Activated CD4-positive, alpha-beta memory T cell treated with anti-CD3 and anti-CD28 coated beads for 36 hours (primary cell): ENCODE measurements around the gene NHLRC2. TPM values are rescaled to one million over a fixed set of nuclear protein-coding genes. Genes with fewer than 3 reads are reported as not detected.

Source experiments
- CTCF ChIA-PET: fragments of 350-600 bp; sonication (Branson Sonifier 250); formaldehyde crosslinking; loops from one replicate; lab custom pipeline; 2021; ENCODE audit warnings: antibody characterized with exemption, inconsistent platforms; lab: Charles Lee
- POLR2A ChIA-PET: fragments of 350-600 bp; sonication (Branson Sonifier 250); formaldehyde crosslinking; loops from one replicate; lab custom pipeline; 2021; ENCODE audit warnings: antibody characterized with exemption; lab: Charles Lee
- DNase-seq: peaks from one replicate; pipeline ENCODE4 v3.0.0-alpha.2; 2020
- H3K27ac Mint-ChIP-seq: one replicate; pipeline ENCODE4 v1.8.0; 2021; ENCODE audit warnings: mixed read lengths
- H3K27me3 Mint-ChIP-seq: one replicate; pipeline ENCODE4 v1.8.0; 2021; ENCODE audit warnings: mixed read lengths
- H3K36me3 Mint-ChIP-seq: one replicate; pipeline ENCODE4 v1.8.0; 2021; ENCODE audit warnings: mixed read lengths
- H3K4me1 Mint-ChIP-seq: one replicate; pipeline ENCODE4 v1.8.0; 2021; ENCODE audit warnings: low read depth, mixed read lengths
- H3K4me3 Mint-ChIP-seq: one replicate; pipeline ENCODE4 v1.8.0; 2021; ENCODE audit warnings: mild to moderate bottlenecking, mixed read lengths
- H3K9me3 Mint-ChIP-seq: one replicate; pipeline ENCODE4 v1.8.0; 2021; ENCODE audit warnings: mixed read lengths
- intact Hi-C: fragments of 100-400 bp; cut with micrococcal nuclease; formaldehyde crosslinking; loops from one replicate; pipeline ENCODE4 v1.15.1; 2023
- total RNA-seq, 2 experiments: library from RNA; stranded (reverse); gene quantifications; one replicate each; pipeline ENCODE4 v1.2.3, GENCODE V29; 2021

The NHLRC2 gene
- total RNA-seq, 2 experiments from 2014 or later: 21.8 to 23.7 TPM

GRCh38 chr10:113891476-113891875, 37.0 kb downstream of the NHLRC2 start:
- H3K27me3 Mint-ChIP-seq: no peaks in the 10 kb centered on the region
- H3K4me3 Mint-ChIP-seq: no peak overlapping the region
- ChIA-PET POLR2A (no interaction called here), CTCF (no interaction called here)
- no peaks in the 10 kb centered on the region for H3K9me3 Mint-ChIP-seq
- peaks cover 2% of the 10 kb centered on the region for H3K4me1 Mint-ChIP-seq
- intact Hi-C loops: no loop called here
- H3K36me3 Mint-ChIP-seq: peaks cover 32% of the 10 kb centered on the region
- H3K27ac Mint-ChIP-seq: no peak overlapping the region
- DNase-seq: no peak

DNA sequence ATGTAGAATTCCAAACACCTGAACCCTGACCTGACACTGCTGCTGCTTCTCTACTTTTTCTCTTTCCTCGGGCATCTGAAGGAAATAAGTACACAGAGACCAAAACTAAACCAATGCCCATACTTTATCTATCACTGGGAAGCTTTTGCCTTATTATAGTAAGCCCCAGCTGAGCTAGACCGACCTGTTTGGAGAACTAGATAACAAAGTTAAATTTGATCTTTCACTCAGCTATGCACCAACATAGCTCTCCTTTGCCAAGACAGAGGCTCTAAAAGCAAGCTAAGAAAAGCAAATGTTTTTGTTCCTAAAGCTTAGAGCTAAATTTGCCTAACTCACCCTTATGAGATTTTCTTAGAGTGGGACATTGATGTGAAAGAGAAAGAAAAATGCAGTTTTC, 39.1 kb downstream of the NHLRC2 start:
- POLR2A ChIA-PET: no interaction called here
- Mint-ChIP-seq H3K27me3 (no peaks in the 10 kb centered on the region), H3K4me1 (peaks cover 2% of the 10 kb centered on the region), H3K36me3 (peaks cover 28% of the 10 kb centered on the region), H3K27ac (no peak overlapping the region), H3K9me3 (no peaks in the 10 kb centered on the region), H3K4me3 (no peak overlapping the region)
- intact Hi-C loops: no loop called here
- no peak for DNase-seq
- CTCF ChIA-PET: no interaction called here

GRCh38 chr10:113894581-113894980, 40.1 kb downstream of the NHLRC2 start:
- H3K9me3 Mint-ChIP-seq: no peaks in the 10 kb centered on the region
- H3K4me3 Mint-ChIP-seq: no peak overlapping the region
- intact Hi-C loops: no loop called here
- peaks cover 30% of the 10 kb centered on the region for H3K36me3 Mint-ChIP-seq
- ChIA-PET CTCF (no interaction called here), POLR2A (no interaction called here)
- H3K27ac Mint-ChIP-seq: no peak overlapping the region
- H3K4me1 Mint-ChIP-seq: peaks cover 1% of the 10 kb centered on the region
- no peak for DNase-seq
- no peaks in the 10 kb centered on the region for H3K27me3 Mint-ChIP-seq

DNA sequence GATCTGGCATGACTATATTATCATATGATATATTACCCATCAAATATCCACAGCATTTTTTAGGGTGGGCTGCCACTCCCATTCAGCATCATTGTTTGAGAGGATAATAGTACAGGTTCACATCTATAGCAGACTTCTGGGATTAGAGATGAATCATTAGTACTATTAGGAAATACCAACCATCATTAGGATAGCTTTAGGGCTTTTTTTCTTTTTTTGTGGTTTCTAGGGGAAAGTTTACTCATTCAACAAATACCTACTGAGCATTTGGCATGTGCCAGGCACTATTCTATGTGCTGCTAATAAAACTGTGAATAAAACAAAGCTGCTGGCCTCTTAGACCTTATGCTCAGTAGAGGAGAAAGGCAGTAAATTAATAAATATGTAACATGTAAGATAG, 40.6 kb downstream of the NHLRC2 start:
- CTCF ChIA-PET: no interaction called here
- no peaks in the 10 kb centered on the region for H3K9me3 Mint-ChIP-seq
- no peak overlapping the region for H3K4me3 Mint-ChIP-seq
- H3K27me3 Mint-ChIP-seq: no peaks in the 10 kb centered on the region
- DNase-seq: no peak
- intact Hi-C loops: no loop called here
- no peak overlapping the region for H3K27ac Mint-ChIP-seq
- POLR2A ChIA-PET: no interaction called here
- peaks cover 27% of the 10 kb centered on the region for H3K36me3 Mint-ChIP-seq
- H3K4me1 Mint-ChIP-seq: no peaks in the 10 kb centered on the region

- Mint-ChIP-seq H3K4me3 (no peak overlapping the region), H3K36me3 (peaks cover 27% of the 10 kb centered on the region), H3K27me3 (no peaks in the 10 kb centered on the region), H3K27ac (no peak overlapping the region), H3K9me3 (no peaks in the 10 kb centered on the region), H3K4me1 (no peaks in the 10 kb centered on the region)
- intact Hi-C loops: no loop called here
- DNase-seq: no peak
- ChIA-PET CTCF (no interaction called here), POLR2A (interaction anchor here (0.5 kb wide), 1 partner anchor 262 kb away, joined by 3 read pairs; no protein-coding TSS in a partner anchor)
Measured at GRCh38 chr10:113897693-113898618, 43.5 kb downstream of the NHLRC2 start.

DNA sequence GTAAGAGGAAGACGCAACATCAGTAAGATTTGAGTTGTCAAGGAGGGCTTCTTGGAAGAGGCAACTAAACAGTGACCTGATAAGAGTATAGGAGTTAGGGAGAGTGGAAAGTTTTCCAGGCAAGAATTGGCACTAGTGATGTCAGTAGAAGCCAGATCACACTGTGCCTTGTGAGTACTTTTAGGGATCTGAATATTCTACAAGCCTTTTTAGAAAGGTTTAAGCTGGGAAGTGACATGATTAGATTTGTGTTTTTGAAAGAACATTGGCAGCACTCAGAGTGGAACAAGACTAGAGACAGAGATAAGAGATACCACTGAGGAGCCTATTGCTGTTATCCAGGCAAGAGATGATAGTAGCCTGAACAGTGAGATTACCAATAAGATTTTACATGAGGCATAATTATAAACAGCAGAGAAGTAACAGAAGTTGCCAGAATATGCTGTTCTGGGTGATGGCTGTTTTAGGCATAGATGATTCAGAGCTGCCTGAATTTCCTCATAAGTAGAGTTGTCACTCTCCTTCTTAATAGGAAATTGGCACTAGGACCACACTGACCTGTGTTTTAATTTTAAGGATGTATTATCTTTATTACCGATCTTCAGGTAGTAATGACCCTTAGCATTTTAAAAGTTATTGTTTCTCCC, 45.6 kb downstream of the NHLRC2 start:
- no peaks in the 10 kb centered on the region for H3K27me3 Mint-ChIP-seq
- peaks cover 26% of the 10 kb centered on the region for H3K36me3 Mint-ChIP-seq
- no peak overlapping the region for H3K27ac Mint-ChIP-seq
- H3K9me3 Mint-ChIP-seq: no peaks in the 10 kb centered on the region
- ChIA-PET CTCF (interaction anchor here (0.6 kb wide), 1 partner anchor 203 kb away, joined by 3 read pairs; no protein-coding TSS in a partner anchor), POLR2A (no interaction called here)
- DNase-seq: no peak
- H3K4me1 Mint-ChIP-seq: no peaks in the 10 kb centered on the region
- intact Hi-C loops: no loop called here
- no peak overlapping the region for H3K4me3 Mint-ChIP-seq

- Mint-ChIP-seq H3K27me3 (no peaks in the 10 kb centered on the region), H3K9me3 (no peaks in the 10 kb centered on the region), H3K4me3 (no peak overlapping the region), H3K27ac (no peak overlapping the region), H3K36me3 (peaks cover 23% of the 10 kb centered on the region), H3K4me1 (no peaks in the 10 kb centered on the region)
- ChIA-PET POLR2A (no interaction called here), CTCF (no interaction called here)
- intact Hi-C loops: no loop called here
- DNase-seq: no peak
Measured at GRCh38 chr10:113905756-113906155, 51.3 kb downstream of the NHLRC2 start.

DNA sequence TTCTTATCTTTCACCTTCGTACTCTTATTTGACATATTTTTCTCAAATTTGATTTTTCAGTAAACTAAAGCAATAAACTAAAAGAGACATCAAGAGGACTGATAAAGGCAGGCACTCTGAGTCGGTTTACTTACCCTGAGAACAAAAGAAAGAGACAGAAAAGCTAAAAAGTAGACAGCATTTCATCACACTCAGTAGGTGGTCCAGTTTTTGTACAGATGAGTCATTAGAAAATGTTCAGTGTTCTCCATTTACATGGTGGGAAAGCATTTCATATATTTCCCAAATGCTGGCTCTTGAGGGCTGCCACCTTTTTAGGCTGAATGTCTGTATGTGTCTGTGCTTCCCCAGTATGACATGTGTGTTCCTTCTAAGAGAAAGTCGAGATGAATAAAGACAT, 52.7 kb downstream of the NHLRC2 start:
- DNase-seq: no peak
- intact Hi-C loops: no loop called here
- H3K36me3 Mint-ChIP-seq: peaks cover 21% of the 10 kb centered on the region

DNA sequence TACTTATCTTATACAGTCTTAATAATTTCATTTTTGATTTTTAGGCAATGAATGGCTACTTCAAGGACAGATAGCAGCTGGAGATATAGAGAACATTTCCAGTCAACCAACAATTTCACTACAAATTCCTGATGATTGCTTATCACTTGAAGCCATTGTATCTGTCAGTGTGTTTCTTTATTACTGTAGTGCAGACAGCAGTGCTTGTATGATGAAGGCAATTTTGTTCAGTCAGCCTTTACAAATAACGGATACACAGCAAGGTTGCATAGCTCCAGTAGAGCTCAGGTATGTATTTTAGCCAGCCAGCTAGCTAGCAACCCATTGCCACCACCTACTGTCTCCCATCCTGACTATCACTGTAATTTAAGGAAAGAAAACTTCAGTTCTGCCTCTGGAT, 53.8 kb downstream of the NHLRC2 start:
- no peak overlapping the region for H3K4me3 Mint-ChIP-seq
- no peak for DNase-seq
- no peaks in the 10 kb centered on the region for H3K27me3 Mint-ChIP-seq
- H3K9me3 Mint-ChIP-seq: no peaks in the 10 kb centered on the region
- H3K36me3 Mint-ChIP-seq: peaks cover 21% of the 10 kb centered on the region
- no peak overlapping the region for H3K27ac Mint-ChIP-seq
- intact Hi-C loops: no loop called here
- no peaks in the 10 kb centered on the region for H3K4me1 Mint-ChIP-seq
- ChIA-PET POLR2A (interaction anchor here (0.7 kb wide), 1 partner anchor 173 kb away, joined by 3 read pairs; no protein-coding TSS in a partner anchor), CTCF (no interaction called here)

More for the DNA sequence above, 52.7 kb downstream of the NHLRC2 start:
- POLR2A ChIA-PET: no interaction called here
- Mint-ChIP-seq H3K27ac (no peak overlapping the region), H3K27me3 (no peaks in the 10 kb centered on the region), H3K4me1 (no peaks in the 10 kb centered on the region), H3K9me3 (no peaks in the 10 kb centered on the region), H3K4me3 (no peak overlapping the region)
- CTCF ChIA-PET: no interaction called here

- DNase-seq: no peak
- no peaks in the 10 kb centered on the region for H3K27me3 Mint-ChIP-seq
- POLR2A ChIA-PET: no interaction called here
- intact Hi-C loops: no loop called here
- no peaks in the 10 kb centered on the region for H3K4me1 Mint-ChIP-seq
- H3K36me3 Mint-ChIP-seq: peaks cover 8% of the 10 kb centered on the region
- H3K4me3 Mint-ChIP-seq: no peak overlapping the region
- H3K27ac Mint-ChIP-seq: no peak overlapping the region
- H3K9me3 Mint-ChIP-seq: no peaks in the 10 kb centered on the region
- CTCF ChIA-PET: no interaction called here
Measured at GRCh38 chr10:113911113-113911512, 56.7 kb downstream of the NHLRC2 start.

- ChIA-PET CTCF (no interaction called here), POLR2A (no interaction called here)
- Mint-ChIP-seq H3K9me3 (no peaks in the 10 kb centered on the region), H3K4me3 (no peak overlapping the region), H3K27ac (no peak overlapping the region), H3K4me1 (no peaks in the 10 kb centered on the region), H3K27me3 (no peaks in the 10 kb centered on the region), H3K36me3 (peaks cover 8% of the 10 kb centered on the region)
- DNase-seq: no peak
- intact Hi-C loops: no loop called here
Measured at GRCh38 chr10:113911839-113912238, 57.4 kb downstream of the NHLRC2 start.

DNA sequence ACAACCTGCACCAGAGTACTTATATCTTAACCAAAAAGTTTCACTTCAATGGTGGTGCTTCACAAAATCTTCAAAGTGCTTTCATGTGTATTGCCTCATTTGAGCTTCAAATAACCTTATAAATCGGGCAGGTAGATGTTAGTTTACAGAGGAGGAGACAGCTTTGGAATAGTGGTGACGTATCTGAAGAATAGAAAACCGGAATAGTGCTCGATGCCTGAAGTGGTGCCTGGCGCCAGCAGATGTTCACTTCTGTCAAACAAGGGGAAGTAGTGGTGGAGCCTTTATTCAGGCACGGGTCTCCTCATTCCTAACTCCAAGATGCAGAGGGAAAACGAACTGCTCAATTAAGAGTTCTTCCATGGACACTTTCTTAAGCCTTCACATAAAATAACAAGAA, 58.1 kb downstream of the NHLRC2 start:
- Mint-ChIP-seq H3K4me3 (no peak overlapping the region), H3K27ac (no peak overlapping the region), H3K9me3 (no peaks in the 10 kb centered on the region), H3K27me3 (no peaks in the 10 kb centered on the region), H3K4me1 (no peaks in the 10 kb centered on the region), H3K36me3 (peaks cover 6% of the 10 kb centered on the region)
- intact Hi-C loops: no loop called here
- POLR2A ChIA-PET: no interaction called here
- CTCF ChIA-PET: no interaction called here
- no peak for DNase-seq
